GM18526 (cell line): ENCODE measurements around the gene BCAS3.

Source experiments
- POLR2A ChIP-seq: IDR thresholded peaks from 3 replicates; pipeline ENCODE4 v1.6.1; 2011; ENCODE audit not compliant: insufficient read length; ENCODE audit errors: extremely low read depth

BCAS3 gene

GRCh38 chr17:61127960-61128359, 450.3 kb downstream of the BCAS3 start:
- TF ChIP-seq POLR2A, result no peak

- no peak for TF ChIP-seq POLR2A
Measured at GRCh38 chr17:61128661-61129115, 451.0 kb downstream of the BCAS3 start.

GRCh38 chr17:61129267-61130254, 451.9 kb downstream of the BCAS3 start:
- no peak for TF ChIP-seq POLR2A

- no peak for TF ChIP-seq POLR2A
Measured at GRCh38 chr17:61130330-61130729, 452.7 kb downstream of the BCAS3 start.

DNA sequence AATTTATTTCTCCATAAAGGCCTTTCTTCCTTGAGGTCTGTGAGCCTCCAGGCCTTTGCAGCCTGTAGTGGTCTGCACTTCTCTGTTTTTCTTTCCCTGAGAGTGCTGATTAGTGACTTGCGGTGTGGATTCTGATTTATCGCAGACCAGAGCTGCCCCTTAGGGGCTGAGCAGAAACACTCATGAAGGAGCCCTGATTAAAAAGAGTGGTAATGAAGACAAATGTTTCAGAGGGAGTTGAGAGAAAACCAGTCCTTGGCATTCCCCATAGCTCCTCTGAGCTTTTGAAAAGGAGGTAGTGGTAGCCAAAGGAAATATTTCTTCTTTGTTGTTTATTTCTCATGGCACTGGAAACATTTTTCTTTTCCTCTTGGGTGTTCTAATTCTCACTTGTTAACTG, 453.9 kb downstream of the BCAS3 start:
- TF ChIP-seq POLR2A, result no peak

GRCh38 chr17:61132524-61132923, 454.9 kb downstream of the BCAS3 start:
- no peak for TF ChIP-seq POLR2A

GRCh38 chr17:61133853-61134252, 456.2 kb downstream of the BCAS3 start:
- TF ChIP-seq POLR2A, result no peak

DNA sequence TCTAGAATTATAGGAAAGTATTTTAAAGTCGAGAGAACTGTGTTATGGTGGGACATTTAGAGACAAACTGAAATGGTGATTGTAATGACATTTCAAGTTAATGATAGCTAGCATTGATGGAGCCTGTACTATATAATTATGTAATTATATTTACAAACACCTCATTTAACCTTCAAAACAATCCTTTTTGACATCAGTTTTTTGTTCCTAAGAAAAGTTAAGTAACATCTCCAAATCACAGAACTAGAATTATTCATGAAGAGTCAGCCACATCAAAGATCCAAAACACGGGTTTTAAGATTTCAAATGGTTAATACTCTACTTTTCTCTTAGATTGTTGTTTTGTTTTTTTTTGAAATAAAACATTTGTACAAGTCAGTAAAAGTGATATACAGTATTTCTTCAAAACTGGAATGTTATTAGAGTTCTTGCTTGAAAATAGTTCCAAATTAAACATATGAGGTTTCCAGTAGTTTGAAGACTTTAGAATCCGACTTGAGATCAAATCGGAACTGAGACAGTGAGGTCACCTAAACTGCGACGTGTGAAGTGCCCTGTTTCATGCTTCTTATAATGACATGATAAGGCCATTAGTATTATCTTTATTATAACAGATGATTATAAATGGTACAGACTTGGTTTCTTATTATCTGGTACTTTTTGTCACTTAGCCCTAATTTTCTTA, 457.0 kb downstream of the BCAS3 start:
- no peak for TF ChIP-seq POLR2A

GRCh38 chr17:61135782-61136181, 458.1 kb downstream of the BCAS3 start:
- TF ChIP-seq POLR2A, result no peak

DNA sequence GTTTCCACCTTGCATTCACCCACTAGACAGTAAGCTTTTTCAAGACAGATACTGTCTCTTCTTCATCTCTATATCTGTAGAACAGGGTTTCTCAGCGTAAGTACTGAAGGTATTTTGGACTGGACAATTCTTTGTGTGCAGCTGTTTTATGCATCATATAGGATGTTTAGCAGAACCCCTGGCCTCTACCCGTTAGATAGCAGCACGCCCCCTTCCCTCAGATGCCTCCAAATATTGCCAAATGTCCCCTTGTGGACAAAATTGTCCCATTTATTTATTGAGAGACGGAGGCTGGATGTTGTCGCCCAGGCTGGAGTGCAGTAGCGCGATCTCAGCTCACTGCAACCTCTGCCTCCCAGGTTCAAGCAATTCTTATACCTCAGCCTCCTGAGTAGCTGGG, 458.6 kb downstream of the BCAS3 start:
- TF ChIP-seq POLR2A, result no peak

DNA sequence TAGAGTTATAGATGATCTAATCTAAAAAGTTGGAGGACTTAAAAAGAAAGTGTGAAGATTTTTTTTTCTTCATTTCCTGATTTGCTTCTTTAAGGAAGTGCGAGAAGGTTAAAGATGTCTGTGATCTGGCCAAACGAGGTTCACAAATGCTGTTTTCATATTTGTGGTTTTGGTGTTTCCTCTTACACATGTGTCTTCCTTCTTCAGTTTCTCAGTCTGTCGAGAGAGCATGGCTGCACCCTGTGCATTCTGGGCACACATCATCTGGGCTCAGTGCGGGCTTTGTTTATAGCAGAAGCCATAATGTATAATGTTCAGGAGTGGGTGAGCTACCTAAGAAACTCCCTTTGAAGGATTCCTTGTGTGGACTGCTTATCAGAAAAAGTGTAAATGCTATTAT, 461.6 kb downstream of the BCAS3 start:
- no peak for TF ChIP-seq POLR2A

- TF ChIP-seq POLR2A, result no peak
Measured at GRCh38 chr17:61140081-61140786, 462.6 kb downstream of the BCAS3 start.

- no peak for TF ChIP-seq POLR2A
Measured at GRCh38 chr17:61143026-61143425, 465.4 kb downstream of the BCAS3 start.

DNA sequence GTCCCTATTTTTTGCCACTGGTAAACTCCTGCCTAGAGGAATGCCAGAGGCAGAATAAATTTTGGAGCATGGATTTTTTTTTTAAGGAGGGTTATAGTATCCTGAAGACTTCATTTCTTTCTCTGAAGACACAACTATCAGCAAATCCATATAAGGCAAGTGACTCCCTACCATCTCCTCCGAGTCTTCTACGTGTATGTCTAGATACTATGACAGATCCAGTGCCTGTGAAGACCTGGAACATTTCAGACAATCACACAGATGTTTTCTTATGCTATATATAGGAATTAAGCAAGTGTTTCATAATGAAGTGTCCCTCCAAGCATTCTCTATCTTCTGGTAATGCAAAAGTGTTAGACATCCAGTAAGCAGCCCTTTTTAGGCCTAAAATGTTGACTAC, 466.5 kb downstream of the BCAS3 start:
- TF ChIP-seq POLR2A, result no peak
